ENCODE measurements around the gene SPTBN1. TPM values are rescaled to one million over a fixed set of nuclear protein-coding genes. Genes with fewer than 3 reads are reported as not detected.

SPTBN1 gene
- total and polyA plus RNA-seq, 2 experiments from 2014 or later: 58.1 to 204 TPM

DNA sequence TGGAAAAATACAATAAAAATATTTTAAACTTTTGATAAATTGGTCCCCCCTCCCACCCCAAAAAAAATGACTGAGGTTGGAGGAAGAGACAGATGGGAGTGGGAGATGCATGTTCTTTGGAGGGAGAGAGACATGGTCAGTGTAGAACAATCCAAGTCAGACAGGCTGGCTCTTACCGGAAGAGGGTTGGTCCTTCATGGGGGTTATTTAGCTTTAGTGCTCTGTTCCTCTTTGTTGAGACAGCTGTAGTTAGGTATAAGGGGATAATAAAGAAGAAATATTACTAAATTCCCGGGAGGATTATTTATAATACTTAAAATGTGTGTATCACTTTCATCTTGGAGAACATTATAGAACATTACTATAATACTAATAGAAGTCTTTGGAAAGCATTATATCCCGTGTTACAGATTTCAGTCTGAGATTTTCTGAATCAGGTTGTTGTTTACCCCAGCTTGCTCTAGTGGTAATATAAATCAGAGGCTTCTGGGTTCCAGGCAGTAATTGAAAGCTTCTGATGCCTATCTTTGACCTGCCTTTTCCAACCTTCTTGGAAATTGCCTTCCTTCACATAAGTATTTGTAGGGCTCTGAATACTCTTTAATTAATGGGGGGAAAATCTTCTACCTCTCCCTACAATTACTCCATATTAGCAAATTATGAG lies 87.7 kb downstream of the SPTBN1 start (continued):
- TF ChIP-seq, protein P1, sequence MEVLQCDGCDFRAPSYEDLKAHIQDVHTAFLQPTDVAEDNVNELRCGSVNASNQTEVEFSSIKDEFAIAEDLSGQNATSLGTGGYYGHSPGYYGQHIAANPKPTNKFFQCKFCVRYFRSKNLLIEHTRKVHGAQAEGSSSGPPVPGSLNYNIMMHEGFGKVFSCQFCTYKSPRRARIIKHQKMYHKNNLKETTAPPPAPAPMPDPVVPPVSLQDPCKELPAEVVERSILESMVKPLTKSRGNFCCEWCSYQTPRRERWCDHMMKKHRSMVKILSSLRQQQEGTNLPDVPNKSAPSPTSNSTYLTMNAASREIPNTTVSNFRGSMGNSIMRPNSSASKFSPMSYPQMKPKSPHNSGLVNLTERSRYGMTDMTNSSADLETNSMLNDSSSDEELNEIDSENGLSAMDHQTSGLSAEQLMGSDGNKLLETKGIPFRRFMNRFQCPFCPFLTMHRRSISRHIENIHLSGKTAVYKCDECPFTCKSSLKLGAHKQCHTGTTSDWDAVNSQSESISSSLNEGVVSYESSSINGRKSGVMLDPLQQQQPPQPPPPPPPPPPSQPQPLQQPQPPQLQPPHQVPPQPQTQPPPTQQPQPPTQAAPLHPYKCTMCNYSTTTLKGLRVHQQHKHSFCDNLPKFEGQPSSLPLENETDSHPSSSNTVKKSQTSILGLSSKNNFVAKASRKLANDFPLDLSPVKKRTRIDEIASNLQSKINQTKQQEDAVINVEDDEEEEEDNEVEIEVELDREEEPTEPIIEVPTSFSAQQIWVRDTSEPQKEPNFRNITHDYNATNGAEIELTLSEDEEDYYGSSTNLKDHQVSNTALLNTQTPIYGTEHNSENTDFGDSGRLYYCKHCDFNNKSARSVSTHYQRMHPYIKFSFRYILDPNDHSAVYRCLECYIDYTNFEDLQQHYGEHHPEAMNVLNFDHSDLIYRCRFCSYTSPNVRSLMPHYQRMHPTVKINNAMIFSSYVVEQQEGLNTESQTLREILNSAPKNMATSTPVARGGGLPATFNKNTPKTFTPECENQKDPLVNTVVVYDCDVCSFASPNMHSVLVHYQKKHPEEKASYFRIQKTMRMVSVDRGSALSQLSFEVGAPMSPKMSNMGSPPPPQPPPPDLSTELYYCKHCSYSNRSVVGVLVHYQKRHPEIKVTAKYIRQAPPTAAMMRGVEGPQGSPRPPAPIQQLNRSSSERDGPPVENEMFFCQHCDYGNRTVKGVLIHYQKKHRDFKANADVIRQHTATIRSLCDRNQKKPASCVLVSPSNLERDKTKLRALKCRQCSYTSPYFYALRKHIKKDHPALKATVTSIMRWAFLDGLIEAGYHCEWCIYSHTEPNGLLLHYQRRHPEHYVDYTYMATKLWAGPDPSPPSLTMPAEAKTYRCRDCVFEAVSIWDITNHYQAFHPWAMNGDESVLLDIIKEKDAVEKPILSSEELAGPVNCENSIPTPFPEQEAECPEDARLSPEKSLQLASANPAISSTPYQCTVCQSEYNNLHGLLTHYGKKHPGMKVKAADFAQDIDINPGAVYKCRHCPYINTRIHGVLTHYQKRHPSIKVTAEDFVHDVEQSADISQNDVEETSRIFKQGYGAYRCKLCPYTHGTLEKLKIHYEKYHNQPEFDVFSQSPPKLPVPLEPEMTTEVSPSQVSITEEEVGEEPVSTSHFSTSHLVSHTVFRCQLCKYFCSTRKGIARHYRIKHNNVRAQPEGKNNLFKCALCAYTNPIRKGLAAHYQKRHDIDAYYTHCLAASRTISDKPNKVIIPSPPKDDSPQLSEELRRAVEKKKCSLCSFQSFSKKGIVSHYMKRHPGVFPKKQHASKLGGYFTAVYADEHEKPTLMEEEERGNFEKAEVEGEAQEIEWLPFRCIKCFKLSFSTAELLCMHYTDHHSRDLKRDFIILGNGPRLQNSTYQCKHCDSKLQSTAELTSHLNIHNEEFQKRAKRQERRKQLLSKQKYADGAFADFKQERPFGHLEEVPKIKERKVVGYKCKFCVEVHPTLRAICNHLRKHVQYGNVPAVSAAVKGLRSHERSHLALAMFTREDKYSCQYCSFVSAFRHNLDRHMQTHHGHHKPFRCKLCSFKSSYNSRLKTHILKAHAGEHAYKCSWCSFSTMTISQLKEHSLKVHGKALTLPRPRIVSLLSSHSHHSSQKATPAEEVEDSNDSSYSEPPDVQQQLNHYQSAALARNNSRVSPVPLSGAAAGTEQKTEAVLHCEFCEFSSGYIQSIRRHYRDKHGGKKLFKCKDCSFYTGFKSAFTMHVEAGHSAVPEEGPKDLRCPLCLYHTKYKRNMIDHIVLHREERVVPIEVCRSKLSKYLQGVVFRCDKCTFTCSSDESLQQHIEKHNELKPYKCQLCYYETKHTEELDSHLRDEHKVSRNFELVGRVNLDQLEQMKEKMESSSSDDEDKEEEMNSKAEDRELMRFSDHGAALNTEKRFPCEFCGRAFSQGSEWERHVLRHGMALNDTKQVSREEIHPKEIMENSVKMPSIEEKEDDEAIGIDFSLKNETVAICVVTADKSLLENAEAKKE (CRISPR knock-in tag; IDR thresholded peaks at IDR 0.05): no peak
- TF ChIP-seq ZNF331 (CRISPR knock-in tag; IDR thresholded peaks at IDR 0.05; ENCODE audit: low read depth): no peak
- TF ChIP-seq, protein P2, sequence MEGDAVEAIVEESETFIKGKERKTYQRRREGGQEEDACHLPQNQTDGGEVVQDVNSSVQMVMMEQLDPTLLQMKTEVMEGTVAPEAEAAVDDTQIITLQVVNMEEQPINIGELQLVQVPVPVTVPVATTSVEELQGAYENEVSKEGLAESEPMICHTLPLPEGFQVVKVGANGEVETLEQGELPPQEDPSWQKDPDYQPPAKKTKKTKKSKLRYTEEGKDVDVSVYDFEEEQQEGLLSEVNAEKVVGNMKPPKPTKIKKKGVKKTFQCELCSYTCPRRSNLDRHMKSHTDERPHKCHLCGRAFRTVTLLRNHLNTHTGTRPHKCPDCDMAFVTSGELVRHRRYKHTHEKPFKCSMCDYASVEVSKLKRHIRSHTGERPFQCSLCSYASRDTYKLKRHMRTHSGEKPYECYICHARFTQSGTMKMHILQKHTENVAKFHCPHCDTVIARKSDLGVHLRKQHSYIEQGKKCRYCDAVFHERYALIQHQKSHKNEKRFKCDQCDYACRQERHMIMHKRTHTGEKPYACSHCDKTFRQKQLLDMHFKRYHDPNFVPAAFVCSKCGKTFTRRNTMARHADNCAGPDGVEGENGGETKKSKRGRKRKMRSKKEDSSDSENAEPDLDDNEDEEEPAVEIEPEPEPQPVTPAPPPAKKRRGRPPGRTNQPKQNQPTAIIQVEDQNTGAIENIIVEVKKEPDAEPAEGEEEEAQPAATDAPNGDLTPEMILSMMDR (conservative IDR thresholded peaks at IDR 0.05; ENCODE audit: low read depth in 2 of 2): no peak
- TF ChIP-seq EZH2 (IDR thresholded peaks at IDR 0.05; ENCODE audit: low read depth, unreplicated experiment): no peak
- TF ChIP-seq CREB1 (CRISPR knock-in tag; IDR thresholded peaks at IDR 0.05; ENCODE audit: low read depth): no peak
- TF ChIP-seq NANOG (IDR thresholded peaks at IDR 0.05; ENCODE audit: borderline replicate concordance): no peak
- no peak for TF ChIP-seq STAT1 (IDR thresholded peaks at IDR 0.05; ENCODE audit: unreplicated experiment)
- no peak for TF ChIP-seq EZH2phosphoT487 (IDR thresholded peaks at IDR 0.05; ENCODE audit: unreplicated experiment)

All from GM23338 (cell line).